ENCODE data around the gene GALR3. TPM values are rescaled to one million over a fixed set of nuclear protein-coding genes. Genes with fewer than 3 reads are reported as not detected.

Gene GALR3
- total RNA-seq, 1 donor = under 0.01 TPM

- no peak for TF ChIP-seq CTCF (IDR thresholded peaks at IDR 0.05; ENCODE audit: insufficient read depth, low read depth, low read length)
- no peak overlapping the region for H3K4me3 ChIP-seq (ENCODE audit: low read depth, low read length)
- no peak for DNase-seq (ENCODE audit: low read depth)
Measured at GRCh38 chr22:37816543-37817180, 6.5 kb upstream of the GALR3 start.

GRCh38 chr22:37817705-37818408, 5.3 kb upstream of the GALR3 start:
- TF ChIP-seq CTCF (IDR thresholded peaks at IDR 0.05; ENCODE audit: insufficient read depth, low read depth, low read length) = peak; percentile 91
- peak; percentile 78 for DNase-seq (ENCODE audit: low read depth)
- H3K4me3 ChIP-seq (ENCODE audit: low read depth, low read length) = peak overlapping the region; percentile 48

- DNase-seq (ENCODE audit: low read depth) = peak; percentile 59
- TF ChIP-seq CTCF (IDR thresholded peaks at IDR 0.05; ENCODE audit: insufficient read depth, low read depth, low read length) = peak; percentile 33
- H3K4me3 ChIP-seq (ENCODE audit: low read depth, low read length) = peak overlapping the region; percentile 34
Measured at GRCh38 chr22:37818409-37819104, 4.6 kb upstream of the GALR3 start.

- TF ChIP-seq CTCF (IDR thresholded peaks at IDR 0.05; ENCODE audit: insufficient read depth, low read depth, low read length) = no peak
- H3K4me3 ChIP-seq (ENCODE audit: low read depth, low read length) = peak overlapping the region; percentile 34
- DNase-seq (ENCODE audit: low read depth) = no peak
Measured at GRCh38 chr22:37819105-37819433, 4.1 kb upstream of the GALR3 start.

GRCh38 chr22:37820350-37820749, 2.8 kb upstream of the GALR3 start:
- no peak overlapping the region for H3K4me3 ChIP-seq (ENCODE audit: low read depth, low read length)
- no peak for DNase-seq (ENCODE audit: low read depth)
- no peak for TF ChIP-seq CTCF (IDR thresholded peaks at IDR 0.05; ENCODE audit: insufficient read depth, low read depth, low read length)

GRCh38 chr22:37822079-37822833, 926 bp upstream of the GALR3 start:
- no peak overlapping the region for H3K4me3 ChIP-seq (ENCODE audit: low read depth, low read length)
- DNase-seq (ENCODE audit: low read depth) = no peak
- no peak for TF ChIP-seq CTCF (IDR thresholded peaks at IDR 0.05; ENCODE audit: insufficient read depth, low read depth, low read length)

Measured in fibroblast of villous mesenchyme (primary cell).